K562 (cell line): Measurements from ENCODE around the gene LARP4B. TPM values are rescaled to one million over a fixed set of nuclear protein-coding genes. Genes with fewer than 3 reads are reported as not detected.

ENCODE experiments used
- ATAC-seq: fragments of 200-7000 bp; cut with Tn5 transposase; 3 replicates; pipeline ENCODE4 v1.9.1; 2020; ENCODE audit warnings: moderate library complexity
- BruUV-seq: library from RNA; stranded (reverse); fragments of 400-500 nt; replicated peaks from 2 replicates; lab custom pipeline; 2021; lab: Mats Ljungman, UMichigan
- CTCF ChIA-PET: fragments of 300-600 bp; formaldehyde crosslinking; extraction: SDS; loops from one replicate; lab custom pipeline; 2021; ENCODE audit warnings: low intra/inter-chr PET ratio; lab: Yijun Ruan, JAX
- POLR2A ChIA-PET: fragments of 300-600, 350-650 bp; sonication (Branson Sonifier 250); formaldehyde crosslinking; extraction: SDS; loops from one replicate; lab custom pipeline; 2021; ENCODE audit warnings: antibody characterized with exemption, inconsistent platforms; lab: Yijun Ruan, JAX
- DNase-seq, 4 experiments: peaks; one replicate each; pipeline versions ENCODE4 v3.0.0 to v3.0.0-alpha.2; 2011 to 2018; ENCODE audit warnings: low spot score in 3 of 4, mixed read lengths in 3 of 4; ENCODE audit errors: extremely low read depth in 1 of 4
- FAIRE-seq: peaks from 2 replicates; lab custom pipeline; 2011; peaks lifted over from hg19 to GRCh38; lab: Jason Lieb, UNC
- H2AFZ ChIP-seq: 2 replicates; pipeline ENCODE4 v1.6.0; 2011; ENCODE audit warnings: low read depth, low read length, control low read depth, inconsistent platforms
- H3K27ac ChIP-seq: fragments of 200-600 bp; 3 replicates; pipeline ENCODE4 v1.8.0; 2011; ENCODE audit warnings: low read depth, mild to moderate bottlenecking, control low read depth, inconsistent platforms, low read length, moderate library complexity, mixed read lengths; ENCODE audit errors: extremely low read depth
- H3K27me3 ChIP-seq, 2 experiments: fragments of 300-600 bp in 1 of 2; 2 replicates in 1 of 2; 3 replicates in 1 of 2; pipeline versions ENCODE4 v1.6.0 to v1.8.0; 2011; ENCODE audit warnings: inconsistent platforms in 2 of 2, low read length in 2 of 2, mild to moderate bottlenecking in 1 of 2, mixed read lengths in 1 of 2, moderate library complexity in 1 of 2; ENCODE audit not compliant: control insufficient read depth in 2 of 2, insufficient read depth in 2 of 2
- H3K36me3 ChIP-seq: fragments of 300-600 bp; 3 replicates; pipeline ENCODE4 v1.8.0; 2011; ENCODE audit warnings: mild to moderate bottlenecking, low read length, inconsistent platforms; ENCODE audit not compliant: control insufficient read depth, insufficient read depth
- H3K4me1 ChIP-seq, 2 experiments: fragments of 200-600 bp in 1 of 2; replicated peaks in 1 of 2; 2 replicates in 1 of 2; 3 replicates in 1 of 2; pipeline versions ENCODE4 v1.5.1 to v1.8.0; 2011; ENCODE audit warnings: inconsistent platforms in 2 of 2, low read length in 2 of 2, mild to moderate bottlenecking in 1 of 2, mixed read lengths in 1 of 2, moderate library complexity in 1 of 2; ENCODE audit not compliant: control insufficient read depth in 2 of 2, insufficient read depth in 2 of 2
- H3K4me2 ChIP-seq: 2 replicates; pipeline ENCODE4 v1.6.1; 2011; ENCODE audit warnings: low read length, control low read depth, inconsistent platforms, mixed read lengths; ENCODE audit not compliant: insufficient read depth
- H3K4me3 ChIP-seq: fragments of 200-600 bp; sonication (generic), shearing (Covaris generic); 2 replicates; pipeline ENCODE4 v1.5.1; 2016; ENCODE audit warnings: control low read depth, inconsistent platforms
- H3K79me2 ChIP-seq: fragments of 200-600 bp; 3 replicates; pipeline ENCODE4 v1.8.0; 2011; ENCODE audit warnings: low read length, inconsistent platforms; ENCODE audit not compliant: control insufficient read depth, insufficient read depth
- H3K9ac ChIP-seq, 2 experiments: 2 replicates each; pipeline versions ENCODE4 v1.6.0 to v1.6.1; 2011; ENCODE audit warnings: low read depth in 2 of 2, low read length in 2 of 2, control low read depth in 1 of 2, inconsistent platforms in 1 of 2, mild to moderate bottlenecking in 1 of 2, mixed read lengths in 1 of 2; ENCODE audit not compliant: insufficient read depth in 1 of 2
- H3K9me1 ChIP-seq: one replicate; pipeline ENCODE4 v1.6.0; 2011; ENCODE audit warnings: inconsistent platforms, mild to moderate bottlenecking, low read length, moderate library complexity; ENCODE audit not compliant: control insufficient read depth, insufficient read depth
- H3K9me3 ChIP-seq: replicated peaks from 2 replicates; pipeline ENCODE4 v1.5.1; 2011; ENCODE audit warnings: low read depth, low read length, inconsistent platforms; ENCODE audit not compliant: control insufficient read depth, insufficient read depth
- H4K20me1 ChIP-seq: replicated peaks from 2 replicates; pipeline ENCODE4 v1.6.1; 2011; ENCODE audit warnings: low read length, inconsistent platforms, mixed read lengths; ENCODE audit not compliant: control insufficient read depth, insufficient read depth
- CEBPG ChIP-seq, 3 experiments: fragments of 200-800 bp in 1 of 3; sonication (Bioruptor generic) in 1 of 3; sonication (generic) in 1 of 3; formaldehyde crosslinking in 1 of 3; IDR thresholded peaks in 2 of 3; conservative IDR thresholded peaks in 1 of 3; 2 replicates each; pipeline versions ENCODE4 v1.6.1 to v1.8.0; 2016 to 2022; ENCODE audit warnings: missing compliant biosample characterization in 2 of 3, missing genetic modification characterization in 2 of 3, mild to moderate bottlenecking in 1 of 3, missing genetic modification reagents in 1 of 3
- DNMT1 ChIP-seq: fragments of 450-650 bp; IDR thresholded peaks from 2 replicates; pipeline ENCODE4 v1.6.1; 2016; ENCODE audit warnings: antibody characterized with exemption, mild to moderate bottlenecking
- E2F6 ChIP-seq, 2 experiments: IDR thresholded peaks; 2 replicates each; pipeline ENCODE4 v1.6.1; 2011; ENCODE audit warnings: borderline replicate concordance in 1 of 2, control low read depth in 1 of 2, low read depth in 1 of 2, low read length in 1 of 2, mild to moderate bottlenecking in 1 of 2, mixed read lengths in 1 of 2, moderate library complexity in 1 of 2; ENCODE audit not compliant: insufficient read depth in 1 of 2, insufficient read length in 1 of 2, poor library complexity in 1 of 2, severe bottlenecking in 1 of 2; ENCODE audit errors: extremely low read depth in 1 of 2
- EP400 ChIP-seq: fragments of 450-650 bp; IDR thresholded peaks from 2 replicates; pipeline ENCODE4 v1.6.1; 2017; ENCODE audit warnings: antibody characterized with exemption, mild to moderate bottlenecking, moderate library complexity
- FOXJ3 ChIP-seq: sonication (generic); formaldehyde crosslinking; IDR thresholded peaks from 2 replicates; pipeline ENCODE4 v1.4.0; 2020; ENCODE audit warnings: mild to moderate bottlenecking, missing genetic modification reagents
- KHSRP ChIP-seq: fragments of 450-650 bp; IDR thresholded peaks from 2 replicates; pipeline ENCODE4 v1.6.1; 2017
- LARP7 ChIP-seq: fragments of 450-650 bp; IDR thresholded peaks from 2 replicates; pipeline ENCODE4 v1.6.1; 2016
- PTBP1 ChIP-seq: fragments of 200-400 bp; formaldehyde crosslinking; IDR thresholded peaks from 2 replicates; pipeline ENCODE4 v1.6.1; 2017; ENCODE audit warnings: low read depth, low read length
- RFX1 ChIP-seq: fragments of 450-650 bp; IDR thresholded peaks from 2 replicates; pipeline ENCODE4 v1.6.1; 2016; ENCODE audit warnings: mild to moderate bottlenecking, moderate library complexity
- SMAD4 ChIP-seq: fragments of 250-450 bp; sonication (Bioruptor Pico); conservative IDR thresholded peaks from 2 replicates; pipeline ENCODE4 v1.8.0; 2021; ENCODE audit warnings: inconsistent platforms, mild to moderate bottlenecking, moderate library complexity
- SNAPC5 ChIP-seq: fragments of 250-450 bp; sonication (Bioruptor Pico); IDR thresholded peaks from 2 replicates; pipeline ENCODE4 v1.8.0; 2021; ENCODE audit warnings: moderate library complexity, mild to moderate bottlenecking, inconsistent platforms
- TRIM24 ChIP-seq, 2 experiments: fragments of 450-650 bp; IDR thresholded peaks; 2 replicates each; pipeline ENCODE4 v1.6.1; 2016
- ZBTB7A ChIP-seq: IDR thresholded peaks from 2 replicates; pipeline ENCODE4 v1.6.1; 2011; ENCODE audit warnings: low read depth, mild to moderate bottlenecking, low read length, moderate library complexity, borderline replicate concordance; ENCODE audit not compliant: control insufficient read depth
- ZNF583 ChIP-seq: fragments of 250-450 bp; sonication (Bioruptor Pico); IDR thresholded peaks from 2 replicates; pipeline ENCODE4 v1.4.0; 2020
- ZNF766 ChIP-seq: fragments of 200-800 bp; sonication (Bioruptor generic); conservative IDR thresholded peaks from 2 replicates; pipeline ENCODE4 v1.6.1; 2016; ENCODE audit warnings: missing genetic modification characterization, missing compliant biosample characterization
- WGBS: fragments of 100-300 bp; shearing (Covaris generic); methylation state at CpG from one replicate; pipeline ENCODE4 v1.1.6; 2016; ENCODE audit warnings: low coverage, mixed read lengths; ENCODE audit not compliant: insufficient coverage; ENCODE audit errors: missing lambda C conversion rate; 5-methylcytosine and 5-hydroxymethylcytosine counted together
- in situ Hi-C: fragments of 300-500 bp; cut with MboI; formaldehyde crosslinking; loops from 4 replicates; pipeline ENCODE4 v1.15.0; 2018; ENCODE audit warnings: inconsistent platforms, mixed read lengths
- intact Hi-C: fragments of 100-400 bp; cut with micrococcal nuclease; formaldehyde crosslinking; loops from 2 replicates; pipeline ENCODE4 v1.14.2; 2022
- polyA plus RNA-seq, 8 experiments: library from polyadenylated mRNA; depleted of rRNA in 4 of 8; stranded (reverse) in 5 of 8; unstranded in 3 of 8; fragments of >200 nt; fragmentation: Nextera tagmentation in 2 of 8; fragmentation: Illumina TruSeq in 1 of 8; extraction: Ambion mirVana in 2 of 8; extraction: Trizol in 1 of 8; gene quantifications; 2 replicates each; pipeline versions ENCODE4 v1.2.1 to v1.2.3, GENCODE V29; 2011 to 2014; ENCODE audit warnings: inconsistent platforms in 1 of 8, missing spikeins in 1 of 8
- total RNA-seq, 7 experiments: library from RNA; depleted of rRNA in 6 of 7; stranded (reverse); fragments of >200 nt in 6 of 7; fragmentation: Illumina TruSeq in 2 of 7; extraction: Trizol in 2 of 7; gene quantifications; 2 replicates each; pipeline versions ENCODE4 v1.2.1 to v1.2.3, GENCODE V29; 2011 to 2021; ENCODE audit warnings: low replicate concordance in 1 of 7
- TF ChIP-seq, protein P1 (sequence below): fragments of 450-650 bp; IDR thresholded peaks from 2 replicates; pipeline ENCODE4 v1.6.1; 2016
- TF ChIP-seq, protein P2 (sequence below), 2 experiments: fragments of 450-650 bp in 1 of 2; sonication (generic) in 1 of 2; formaldehyde crosslinking in 1 of 2; IDR thresholded peaks in 1 of 2; conservative IDR thresholded peaks in 1 of 2; 2 replicates each; pipeline versions ENCODE4 v1.6.1 to v1.8.1; 2016 to 2023; ENCODE audit warnings: mild to moderate bottlenecking in 2 of 2, moderate library complexity in 2 of 2, inconsistent platforms in 1 of 2, missing genetic modification reagents in 1 of 2
- TF ChIP-seq, protein P3 (sequence below): fragments of 450-650 bp; formaldehyde crosslinking; IDR thresholded peaks from 2 replicates; pipeline ENCODE4 v1.4.0; 2020; ENCODE audit warnings: mild to moderate bottlenecking, moderate library complexity

LARP4B gene
- total and polyA plus RNA-seq, 9 of the 15 experiments (the other 6 are each of a cell fraction or from before 2014, with no cell fraction given) = 11.8 to 130 (median 42.6) TPM

DNA sequence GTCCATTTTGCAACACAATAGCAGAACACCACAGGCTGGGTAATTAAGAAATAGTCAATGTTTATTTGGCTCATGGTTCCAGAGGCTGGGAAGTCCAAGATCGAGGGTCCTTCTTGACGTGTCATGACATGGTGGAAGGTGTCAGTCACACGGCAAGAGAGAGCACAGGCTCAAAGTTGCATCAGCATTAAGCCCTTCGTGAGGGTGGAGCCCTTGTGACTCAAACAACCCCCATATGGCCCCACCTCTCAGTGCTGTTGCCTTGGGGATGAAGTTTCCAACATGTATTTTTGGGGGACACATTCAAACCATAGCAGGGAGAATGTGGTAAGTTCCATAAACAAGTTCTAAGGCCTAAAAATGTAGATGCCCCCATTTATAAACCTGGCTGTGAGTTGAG, 32.1 kb upstream of the LARP4B start:
- no peak overlapping the region for H3K27ac ChIP-seq
- peak; percentile 74 for ATAC-seq
- no peaks in the 10 kb centered on the region for H4K20me1 ChIP-seq
- H3K27me3 ChIP-seq = peaks cover 28 to 42% of the 10 kb centered on the region in 2 experiments; a peak in 4 of 5 replicates
- WGBS = 23% methylated on average over 4 of the region's 4 CpGs
- H3K4me3 ChIP-seq = no peak overlapping the region
- FAIRE-seq = peak; percentile 44
- in situ Hi-C loops = no loop called here
- H3K4me1 ChIP-seq = peaks cover 0 to 8% of the 10 kb centered on the region in 2 experiments; a peak in 3 of 5 replicates
- no peak overlapping the region for H3K9ac ChIP-seq
- no peaks in the 10 kb centered on the region for H3K9me1 ChIP-seq
- DNase-seq = peak in 1 of 4 experiments; percentile 25
- POLR2A ChIA-PET = interaction anchor here (1.2 kb wide), 1 partner anchor 10 kb away, joined by 4 read pairs; no protein-coding TSS in a partner anchor
- intact Hi-C loops = no loop called here
- peak overlapping the region; percentile 46 for H2AFZ ChIP-seq
- no TSS peak for BruUV-seq
- CTCF ChIA-PET = no interaction called here
- H3K36me3 ChIP-seq = no peaks in the 10 kb centered on the region
- H3K9me3 ChIP-seq = no peaks in the 10 kb centered on the region
- no peak overlapping the region for H3K4me2 ChIP-seq
- no peaks in the 10 kb centered on the region for H3K79me2 ChIP-seq
- TF ChIP-seq, protein P1, sequence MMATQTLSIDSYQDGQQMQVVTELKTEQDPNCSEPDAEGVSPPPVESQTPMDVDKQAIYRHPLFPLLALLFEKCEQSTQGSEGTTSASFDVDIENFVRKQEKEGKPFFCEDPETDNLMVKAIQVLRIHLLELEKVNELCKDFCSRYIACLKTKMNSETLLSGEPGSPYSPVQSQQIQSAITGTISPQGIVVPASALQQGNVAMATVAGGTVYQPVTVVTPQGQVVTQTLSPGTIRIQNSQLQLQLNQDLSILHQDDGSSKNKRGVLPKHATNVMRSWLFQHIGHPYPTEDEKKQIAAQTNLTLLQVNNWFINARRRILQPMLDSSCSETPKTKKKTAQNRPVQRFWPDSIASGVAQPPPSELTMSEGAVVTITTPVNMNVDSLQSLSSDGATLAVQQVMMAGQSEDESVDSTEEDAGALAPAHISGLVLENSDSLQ = peak; percentile 86
- TF ChIP-seq ZNF583 (CRISPR knock-in tag) (no peak), LARP7 (no peak), FOXJ3 (CRISPR knock-in tag) (no peak), KHSRP (no peak), EP400 (peak; percentile 51; the same call in 1 of the 2 replicates), SMAD4 (CRISPR knock-in tag) (0 out of 2 replicates have a peak, but pooled peaks have one; percentile 9), DNMT1 (no peak), CEBPG (CRISPR knock-in tag; IDR thresholded peaks at IDR 0.05) (peak; percentile 75), CEBPG (tag; conservative IDR thresholded peaks at IDR 0.05 in 1 of 2, IDR thresholded peaks at IDR 0.05 in 1 of 2) (peak in 1 of 2 experiments; percentile 56; a peak in 2 of 4 replicates), SNAPC5 (CRISPR knock-in tag) (no peak), RFX1 (peak; percentile 63), ZNF766 (CRISPR knock-in tag) (no peak), TRIM24 (IDR thresholded peaks at IDR 0.05) (peak; percentile 60 to 63; a peak in 2 of 4 replicates), PTBP1 (no peak), E2F6 (IDR thresholded peaks at IDR 0.05; ENCODE audit: borderline replicate concordance in 1 of 2, extremely low read depth in 1 of 2, insufficient read depth in 1 of 2, insufficient read length in 1 of 2, low read depth in 1 of 2, low read length in 1 of 2, poor library complexity in 1 of 2, severe bottlenecking in 1 of 2) (peak in 1 of 2 experiments; percentile 19), ZBTB7A (no peak)
- TF ChIP-seq, protein P2, sequence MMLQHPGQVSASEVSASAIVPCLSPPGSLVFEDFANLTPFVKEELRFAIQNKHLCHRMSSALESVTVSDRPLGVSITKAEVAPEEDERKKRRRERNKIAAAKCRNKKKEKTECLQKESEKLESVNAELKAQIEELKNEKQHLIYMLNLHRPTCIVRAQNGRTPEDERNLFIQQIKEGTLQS (IDR thresholded peaks at IDR 0.05) = peak; percentile 84
- TF ChIP-seq, protein P2 (CRISPR knock-in tag; conservative IDR thresholded peaks at IDR 0.05) = no peak
- TF ChIP-seq, protein P3, sequence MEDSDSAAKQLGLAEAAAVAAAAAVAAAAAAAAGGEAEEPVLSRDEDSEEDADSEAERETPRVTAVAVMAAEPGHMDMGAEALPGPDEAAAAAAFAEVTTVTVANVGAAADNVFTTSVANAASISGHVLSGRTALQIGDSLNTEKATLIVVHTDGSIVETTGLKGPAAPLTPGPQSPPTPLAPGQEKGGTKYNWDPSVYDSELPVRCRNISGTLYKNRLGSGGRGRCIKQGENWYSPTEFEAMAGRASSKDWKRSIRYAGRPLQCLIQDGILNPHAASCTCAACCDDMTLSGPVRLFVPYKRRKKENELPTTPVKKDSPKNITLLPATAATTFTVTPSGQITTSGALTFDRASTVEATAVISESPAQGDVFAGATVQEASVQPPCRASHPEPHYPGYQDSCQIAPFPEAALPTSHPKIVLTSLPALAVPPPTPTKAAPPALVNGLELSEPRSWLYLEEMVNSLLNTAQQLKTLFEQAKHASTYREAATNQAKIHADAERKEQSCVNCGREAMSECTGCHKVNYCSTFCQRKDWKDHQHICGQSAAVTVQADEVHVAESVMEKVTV = no peak
